MM.1S (cell line): ENCODE results near the gene LDLRAD4.

Experiments
- DNase-seq: peaks from one replicate; pipeline ENCODE4 v3.0.0-alpha.2; 2015
- H2AFZ ChIP-seq: fragments of 300-600 bp; sonication (generic); 2 replicates; pipeline ENCODE4 v1.6.0; 2016; ENCODE audit warnings: antibody characterized with exemption, low read length
- H3F3A ChIP-seq: fragments of 300-600 bp; sonication (generic); 2 replicates; pipeline ENCODE4 v1.6.1; 2016; ENCODE audit warnings: mild to moderate bottlenecking, antibody characterized with exemption, low read length, moderate library complexity, mixed read lengths; ENCODE audit not compliant: insufficient read depth
- H3K27ac ChIP-seq: fragments of 300-600 bp; sonication (generic); 2 replicates; pipeline ENCODE4 v1.5.1; 2016; ENCODE audit warnings: mild to moderate bottlenecking, low read length
- H3K27me3 ChIP-seq: fragments of 300-600 bp; sonication (generic); replicated peaks from 2 replicates; pipeline ENCODE4 v1.6.0; 2016; ENCODE audit warnings: low read length; ENCODE audit not compliant: insufficient read depth
- H3K36me3 ChIP-seq: fragments of 300-600 bp; sonication (generic); replicated peaks from 2 replicates; pipeline ENCODE4 v1.6.1; 2016; ENCODE audit warnings: mild to moderate bottlenecking, low read length, mixed read lengths; ENCODE audit not compliant: insufficient read depth
- H3K4me1 ChIP-seq: fragments of 300-600 bp; sonication (generic); 2 replicates; pipeline ENCODE4 v1.6.1; 2016; ENCODE audit warnings: low read length, mixed read lengths
- H3K4me2 ChIP-seq: fragments of 300-600 bp; sonication (generic); 2 replicates; pipeline ENCODE4 v1.6.0; 2016; ENCODE audit warnings: low read depth, low read length
- H3K4me3 ChIP-seq: fragments of 300-600 bp; sonication (generic); 2 replicates; pipeline ENCODE4 v1.5.1; 2016; ENCODE audit warnings: low read length, mixed read lengths
- H3K79me2 ChIP-seq: fragments of 300-600 bp; sonication (generic); 2 replicates; pipeline ENCODE4 v1.6.1; 2016; ENCODE audit warnings: mixed run types, low read length, mixed read lengths
- H3K9ac ChIP-seq: fragments of 300-600 bp; sonication (generic); 2 replicates; pipeline ENCODE4 v1.6.1; 2016; ENCODE audit warnings: low read length, mixed read lengths
- H3K9me2 ChIP-seq: fragments of 300-600 bp; sonication (generic); replicated peaks from 2 replicates; pipeline ENCODE4 v1.6.1; 2016; ENCODE audit warnings: mild to moderate bottlenecking, low read length, mixed read lengths; ENCODE audit not compliant: insufficient read depth
- H3K9me3 ChIP-seq: fragments of 300-600 bp; sonication (generic); replicated peaks from 2 replicates; pipeline ENCODE4 v1.6.1; 2016; ENCODE audit warnings: mild to moderate bottlenecking, low read length, mixed read lengths; ENCODE audit not compliant: insufficient read depth
- H4K20me1 ChIP-seq: fragments of 300-600 bp; sonication (generic); 2 replicates; pipeline ENCODE4 v1.6.1; 2016; ENCODE audit warnings: mild to moderate bottlenecking, low read length, moderate library complexity, mixed read lengths; ENCODE audit not compliant: insufficient read depth
- CTCF ChIP-seq: fragments of 300-600 bp; sonication (generic); IDR thresholded peaks from 2 replicates; pipeline ENCODE4 v1.5.1; 2016; ENCODE audit warnings: antibody characterized with exemption, low read length, mixed read lengths
- EZH2 ChIP-seq: fragments of 300-600 bp; sonication (generic); optimal IDR thresholded peaks from 2 replicates; pipeline ENCODE3; 2017; ENCODE audit warnings: low read depth, mild to moderate bottlenecking, antibody characterized with exemption, low read length, mixed read lengths
- EZH2phosphoT487 ChIP-seq: fragments of 300-600 bp; sonication (generic); IDR thresholded peaks from 2 replicates; pipeline ENCODE4 v1.6.1; 2018; ENCODE audit warnings: antibody characterized with exemption, low read length

Gene LDLRAD4

GRCh38 chr18:13483316-13484270 lies 265.0 kb downstream of the LDLRAD4 start:
- no peak for DNase-seq
- H3K4me1 ChIP-seq = no peaks in the 10 kb centered on the region
- no peak for TF ChIP-seq EZH2phosphoT487
- TF ChIP-seq CTCF = no peak
- no peak for TF ChIP-seq EZH2
- H3K9ac ChIP-seq = no peak overlapping the region
- no peaks in the 10 kb centered on the region for H3K9me2 ChIP-seq
- H3K27ac ChIP-seq = no peak overlapping the region
- H3F3A ChIP-seq = no peaks in the 10 kb centered on the region
- H2AFZ ChIP-seq = no peak overlapping the region
- H3K4me3 ChIP-seq = no peak overlapping the region
- no peaks in the 10 kb centered on the region for H3K36me3 ChIP-seq
- H3K79me2 ChIP-seq = no peaks in the 10 kb centered on the region
- no peak overlapping the region for H3K4me2 ChIP-seq
- no peaks in the 10 kb centered on the region for H3K27me3 ChIP-seq
- H3K9me3 ChIP-seq = no peaks in the 10 kb centered on the region
- H4K20me1 ChIP-seq = no peaks in the 10 kb centered on the region

- H3K4me2 ChIP-seq = no peak overlapping the region
- no peaks in the 10 kb centered on the region for H3K4me1 ChIP-seq
- H3K27ac ChIP-seq = no peak overlapping the region
- H3K27me3 ChIP-seq = no peaks in the 10 kb centered on the region
- no peaks in the 10 kb centered on the region for H4K20me1 ChIP-seq
- H3K4me3 ChIP-seq = no peak overlapping the region
- H3F3A ChIP-seq = no peaks in the 10 kb centered on the region
- H3K79me2 ChIP-seq = no peaks in the 10 kb centered on the region
- TF ChIP-seq EZH2 (no peak), EZH2phosphoT487 (no peak), CTCF (no peak)
- no peak overlapping the region for H3K9ac ChIP-seq
- no peaks in the 10 kb centered on the region for H3K9me3 ChIP-seq
- H3K36me3 ChIP-seq = no peaks in the 10 kb centered on the region
- no peak for DNase-seq
- no peak overlapping the region for H2AFZ ChIP-seq
- no peaks in the 10 kb centered on the region for H3K9me2 ChIP-seq
Observed at GRCh38 chr18:13485182-13485581, 266.6 kb downstream of the LDLRAD4 start.

GRCh38 chr18:13485604-13486003 lies 267.0 kb downstream of the LDLRAD4 start:
- no peak overlapping the region for H3K4me3 ChIP-seq
- no peaks in the 10 kb centered on the region for H3K4me1 ChIP-seq
- no peaks in the 10 kb centered on the region for H4K20me1 ChIP-seq
- H3K27me3 ChIP-seq = no peaks in the 10 kb centered on the region
- H3K36me3 ChIP-seq = no peaks in the 10 kb centered on the region
- H3K9ac ChIP-seq = no peak overlapping the region
- H3F3A ChIP-seq = no peaks in the 10 kb centered on the region
- H3K4me2 ChIP-seq = no peak overlapping the region
- TF ChIP-seq EZH2 = no peak
- no peak for TF ChIP-seq EZH2phosphoT487
- no peak for TF ChIP-seq CTCF
- no peaks in the 10 kb centered on the region for H3K9me2 ChIP-seq
- H3K79me2 ChIP-seq = no peaks in the 10 kb centered on the region
- no peaks in the 10 kb centered on the region for H3K9me3 ChIP-seq
- no peak overlapping the region for H2AFZ ChIP-seq
- H3K27ac ChIP-seq = no peak overlapping the region
- DNase-seq = no peak
